ENCODE measurements around the gene CCDC51. TPM values are rescaled to one million over a fixed set of nuclear protein-coding genes. Genes with fewer than 3 reads are reported as not detected.
A peak's percentile ranks its signal among the peaks of the same experiment; 100 is the strongest.

CCDC51 gene
- total and polyA plus RNA-seq, 2 donors (not counting 1 experiment from before 2014, with no cell fraction given), result 5.0 to 5.9 TPM

- H3K4me1 ChIP-seq (ENCODE audit: control insufficient read depth in 2 of 2, insufficient read depth in 2 of 2, low read length in 2 of 2), result peaks cover 61 to 70% of the 10 kb centered on the region in 2 donors
Measured at GRCh38 chr3:48467473-48468267, 27.8 kb upstream of the CCDC51 start.

More at GRCh38 chr3:48467473-48468267, 27.8 kb upstream of the CCDC51 start:
- Mint-ChIP-seq H3K4me1 (peaks cover 56% of the 10 kb centered on the region), H3K27ac (peak overlapping the region; percentile 94), H3K4me3 (peak overlapping the region; percentile 94), H3K27me3 (no peaks in the 10 kb centered on the region), H3K9me3 (ENCODE audit: insufficient read depth) (no peaks in the 10 kb centered on the region)
- DNase-seq, result no peak
- H4K20me1 ChIP-seq (ENCODE audit: control insufficient read depth, insufficient read depth, low read length, poor library complexity, severe bottlenecking), result peaks cover 35% of the 10 kb centered on the region
- ChIA-PET CTCF (interaction anchor here (1.1 to 17.7 kb wide), 6 partner anchors 9 to 82 kb away, joined by 3 to 240 read pairs (median 8); partner anchors contain the start of gene SHISA5), POLR2A (interaction anchor here (0.6 to 2.6 kb wide), 6 partner anchors 9 to 227 kb away, joined by 3 to 20 read pairs (median 8); partner anchors contain the start of gene ZNF589)
- H2AFZ ChIP-seq (ENCODE audit: insufficient read depth, low read depth, low read length, poor library complexity, severe bottlenecking), result no peak overlapping the region
- TF ChIP-seq CTCF (IDR thresholded peaks at IDR 0.05) (no peak), EZH2 (IDR thresholded peaks at IDR 0.05; ENCODE audit: borderline replicate concordance, insufficient read depth, low read depth, low read length, poor library complexity, severe bottlenecking) (no peak)
- peaks cover 77% of the 10 kb centered on the region for H3K79me2 ChIP-seq (ENCODE audit: control insufficient read depth, insufficient read depth, low read length)
- H3K4me2 ChIP-seq (replicated peaks; ENCODE audit: low read depth, low read length, poor library complexity, severe bottlenecking), result peak overlapping the region; percentile 95
- peak overlapping the region; percentile 96 to 99 for H3K27ac ChIP-seq (ENCODE audit: low read length in 2 of 2)
- no peak for ATAC-seq (ENCODE audit: low read depth)
- WGBS (ENCODE audit: insufficient coverage), result 85% methylated on average over 2 of the region's 7 CpGs
- H3K27me3 ChIP-seq (replicated peaks in 1 of 4; ENCODE audit: control extremely low read depth in 1 of 4, control insufficient read depth in 3 of 4, insufficient read depth in 4 of 4, low read length in 3 of 4), result no peaks in the 10 kb centered on the region
- intact Hi-C loops (cut with micrococcal nuclease), result loop anchor here (10.0 kb wide), 1 partner anchor 217 kb away; the partner anchor contains the start of gene NCKIPSD
- peak overlapping the region in 4 of 5 experiments; percentile 82 to 92 (median 90) for H3K4me3 ChIP-seq (ENCODE audit: control extremely low read depth in 1 of 5, extremely low read depth in 1 of 5, insufficient read depth in 1 of 5, low read depth in 2 of 5, low read length in 4 of 5)
- peak overlapping the region; percentile 90 for H3K9ac ChIP-seq (ENCODE audit: low read length)
- no peaks in the 10 kb centered on the region for H3K9me3 ChIP-seq (ENCODE audit: control extremely low read depth in 1 of 3, control insufficient read depth in 2 of 3, insufficient read depth in 1 of 3, low read length in 2 of 3)
- peaks cover 0 to 37% of the 10 kb centered on the region in 2 experiments for H3K36me3 ChIP-seq (replicated peaks in 1 of 2; ENCODE audit: control extremely low read depth in 1 of 2, control insufficient read depth in 1 of 2, extremely low read depth in 1 of 2, insufficient read depth in 2 of 2, low read length in 1 of 2)

Measured in B cell (primary cell).